HL-60 (cell line): Measurements from ENCODE around the gene FOXP3.

ENCODE experiments used
- DNase-seq, 2 experiments: peaks; one replicate each; pipeline ENCODE4 v3.0.0-alpha.2; 2010 to 2020; ENCODE audit warnings: low read depth in 1 of 2, low spot score in 1 of 2
- H3K27ac ChIP-seq: fragments of 250-450 bp; sonication (Bioruptor Pico); replicated peaks from 2 replicates; pipeline ENCODE4 v1.5.1; 2020; ENCODE audit warnings: mild to moderate bottlenecking, moderate library complexity
- H3K27me3 ChIP-seq: fragments of 250-450 bp; sonication (Bioruptor Pico); 2 replicates; pipeline ENCODE4 v1.5.1; 2021; ENCODE audit warnings: mild to moderate bottlenecking, moderate library complexity; ENCODE audit not compliant: insufficient read depth, poor library complexity, severe bottlenecking
- H3K4me3 ChIP-seq: replicated peaks from 2 replicates; pipeline ENCODE4 v1.5.1; 2011; ENCODE audit warnings: mild to moderate bottlenecking, control low read depth, low read length; ENCODE audit not compliant: insufficient read depth
- CTCF ChIP-seq: IDR thresholded peaks from one replicate; pipeline ENCODE4 v1.5.1; 2011; ENCODE audit warnings: low read length, control low read depth, inconsistent platforms; ENCODE audit not compliant: insufficient read depth
- GABPA ChIP-seq: IDR thresholded peaks from 2 replicates; pipeline ENCODE4 v1.6.1; 2012; ENCODE audit warnings: low read depth
- POLR2AphosphoS5 ChIP-seq: IDR thresholded peaks from 2 replicates; pipeline ENCODE4 v1.6.1; 2012; ENCODE audit warnings: low read depth
- REST ChIP-seq: IDR thresholded peaks from 2 replicates; pipeline ENCODE4 v1.6.1; 2012; ENCODE audit warnings: low read depth; ENCODE audit not compliant: insufficient replicate concordance
- SPI1 ChIP-seq: IDR thresholded peaks from 2 replicates; pipeline ENCODE4 v1.6.1; 2012; ENCODE audit warnings: low read depth, mild to moderate bottlenecking, borderline replicate concordance

The FOXP3 gene

GRCh38 chrX:49250578-49250977, 13.9 kb downstream of the FOXP3 start:
- no peak for TF ChIP-seq REST
- no peak for TF ChIP-seq SPI1
- TF ChIP-seq POLR2AphosphoS5 = no peak
- TF ChIP-seq CTCF = no peak
- no peak for TF ChIP-seq GABPA
- no peak overlapping the region for H3K4me3 ChIP-seq

GRCh38 chrX:49250066-49250465, 14.4 kb downstream of the FOXP3 start:
- Histone ChIP-seq H3K4me3 (no peak overlapping the region), H3K27me3 (no peaks in the 10 kb centered on the region), H3K27ac (no peak overlapping the region)
- DNase-seq = no peak
- TF ChIP-seq GABPA (no peak), CTCF (no peak), POLR2AphosphoS5 (no peak), SPI1 (no peak), REST (no peak)

More at GRCh38 chrX:49250578-49250977, 13.9 kb downstream of the FOXP3 start:
- H3K27me3 ChIP-seq = no peaks in the 10 kb centered on the region
- no peak for DNase-seq
- H3K27ac ChIP-seq = no peak overlapping the region

- H3K27me3 ChIP-seq = no peaks in the 10 kb centered on the region
- no peak for DNase-seq
- H3K4me3 ChIP-seq = no peak overlapping the region
- H3K27ac ChIP-seq = no peak overlapping the region
- TF ChIP-seq REST = no peak
- no peak for TF ChIP-seq SPI1
- TF ChIP-seq GABPA = no peak
- TF ChIP-seq POLR2AphosphoS5 = no peak
- TF ChIP-seq CTCF = no peak
These were observed 14.9 kb downstream of the FOXP3 start for GRCh38 chrX:49249616-49250015.
